Measurements from ENCODE around the gene PAM. TPM values are rescaled to one million over a fixed set of nuclear protein-coding genes. Genes with fewer than 3 reads are reported as not detected.

PAM gene
- total and polyA plus RNA-seq, 2 of the 8 experiments (the other 6 are each of a cell fraction or from before 2014, with no cell fraction given), result 30.4 to 67.8 TPM

DNA sequence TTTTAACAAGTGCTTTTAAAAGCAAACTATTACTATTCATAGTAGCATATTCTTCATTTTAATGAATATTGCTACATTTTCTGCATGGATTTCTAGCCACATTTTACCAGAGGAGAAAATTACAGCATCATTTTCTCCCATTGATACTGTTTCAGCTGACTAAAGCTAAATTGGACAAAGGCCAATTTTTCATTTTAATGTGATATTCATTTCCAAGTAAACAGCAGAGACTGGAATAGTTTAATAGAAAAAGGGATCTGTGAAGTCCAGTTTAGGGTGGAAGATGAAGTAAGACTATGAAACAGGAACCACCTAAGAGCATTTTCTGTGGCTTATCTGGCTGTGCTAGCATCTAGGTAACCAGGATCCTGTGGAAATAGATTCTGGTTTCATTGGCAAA, 236.7 kb downstream of the PAM start (continued):
- TF ChIP-seq CBX5 (IDR thresholded peaks at IDR 0.05; ENCODE audit: low read depth, low read length), result no peak
- no peak for TF ChIP-seq TCF12 (IDR thresholded peaks at IDR 0.05; ENCODE audit: low read depth, low read length)
- TF ChIP-seq RXRA (IDR thresholded peaks at IDR 0.05; ENCODE audit: insufficient read depth, low read depth, low read length), result no peak
- TF ChIP-seq JUND (IDR thresholded peaks at IDR 0.05; ENCODE audit: low read length), result no peak

Data from H1 (cell line).